SK-N-SH (cell line): Measurements from ENCODE around the gene PTPRS.

Experiments
- CTCF ChIP-seq: fragments of 200-600 bp; sonication (generic); IDR thresholded peaks from 2 replicates; pipeline ENCODE4 v1.6.1; 2017; ENCODE audit warnings: antibody characterized with exemption, mild to moderate bottlenecking, moderate library complexity
- EP300 ChIP-seq, 2 experiments: IDR thresholded peaks; 2 replicates each; pipeline versions ENCODE4 v1.4.0 to v1.6.1; 2012; ENCODE audit warnings: borderline replicate concordance in 1 of 2, low read depth in 1 of 2, low read length in 1 of 2
- EZH2phosphoT487 ChIP-seq: fragments of 200-600 bp; sonication (generic); IDR thresholded peaks from 2 replicates; pipeline ENCODE4 v1.6.1; 2017; ENCODE audit warnings: low read depth, mixed run types, mild to moderate bottlenecking, antibody characterized with exemption, moderate library complexity, borderline replicate concordance
- JUND ChIP-seq: IDR thresholded peaks from 2 replicates; pipeline ENCODE4 v1.4.0; 2012
- MXI1 ChIP-seq: IDR thresholded peaks from 2 replicates; pipeline ENCODE4 v1.6.1; 2012; ENCODE audit warnings: mild to moderate bottlenecking, low read depth, low read length, improper control_type of control experiment
- NFIC ChIP-seq: IDR thresholded peaks from 2 replicates; pipeline ENCODE4 v1.4.0; 2012; ENCODE audit warnings: borderline replicate concordance
- RAD21 ChIP-seq: IDR thresholded peaks from 2 replicates; pipeline ENCODE4 v1.6.1; 2012; ENCODE audit warnings: mild to moderate bottlenecking, low read length
- RCOR1 ChIP-seq: fragments of 150-350 bp; IDR thresholded peaks from 2 replicates; pipeline ENCODE4 v1.6.1; 2017; ENCODE audit warnings: antibody characterized with exemption, low read length
- TAF1 ChIP-seq: IDR thresholded peaks from 2 replicates; pipeline ENCODE4 v1.6.1; 2012; ENCODE audit warnings: low read depth, mild to moderate bottlenecking, low read length, moderate library complexity, borderline replicate concordance
- TEAD4 ChIP-seq: IDR thresholded peaks from 2 replicates; pipeline ENCODE4 v1.4.0; 2012; ENCODE audit warnings: mild to moderate bottlenecking, borderline replicate concordance; ENCODE audit not compliant: insufficient read depth
- USF1 ChIP-seq: IDR thresholded peaks from 2 replicates; pipeline ENCODE4 v1.4.0; 2012; ENCODE audit warnings: low read depth, borderline replicate concordance
- YY1 ChIP-seq: IDR thresholded peaks from 2 replicates; pipeline ENCODE4 v1.4.0; 2012; ENCODE audit warnings: low read depth, mild to moderate bottlenecking

DNA sequence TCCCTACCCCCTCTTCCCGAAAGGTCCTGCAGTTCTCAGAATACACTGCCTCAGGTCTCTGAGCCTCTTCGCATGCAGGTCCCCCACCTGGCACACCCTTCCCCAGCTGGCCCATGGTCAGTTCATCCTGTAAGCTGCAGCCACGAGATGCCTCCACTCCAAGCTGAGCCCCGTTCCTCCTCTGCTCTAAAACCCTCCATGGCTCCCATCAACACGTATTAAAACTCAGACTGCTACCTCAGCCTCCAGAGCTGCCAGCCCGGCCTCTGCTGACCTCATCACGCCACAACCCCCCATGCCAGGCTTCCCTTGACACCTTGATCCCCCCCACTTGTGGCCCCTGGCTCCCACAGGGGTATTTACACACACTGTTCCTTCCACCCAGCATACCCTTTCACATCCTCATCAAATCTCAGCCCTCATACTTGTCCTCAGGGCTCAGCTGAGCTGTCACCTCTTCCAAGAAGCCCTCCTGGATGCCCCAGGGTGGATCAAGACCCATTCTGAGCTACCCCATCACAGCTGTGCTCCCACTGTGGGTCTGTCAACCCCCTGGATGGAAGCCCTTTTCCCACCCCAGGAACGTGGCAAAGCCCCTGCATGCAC is 48.9 kb downstream of the PTPRS start:
- TF ChIP-seq JUND, result no peak
- TF ChIP-seq MXI1, result no peak
- no peak for TF ChIP-seq RAD21
- TF ChIP-seq YY1, result no peak
- no peak for TF ChIP-seq NFIC
- no peak for TF ChIP-seq TEAD4
- no peak for TF ChIP-seq CTCF
- TF ChIP-seq EZH2phosphoT487, result no peak
- TF ChIP-seq RCOR1, result no peak
- TF ChIP-seq TAF1, result no peak
- no peak for TF ChIP-seq USF1
- TF ChIP-seq EP300 (IDR thresholded peaks at IDR 0.05; ENCODE audit: borderline replicate concordance in 1 of 2, low read depth in 1 of 2, low read length in 1 of 2), result no peak
